ENCODE results near the gene TUBA4B. TPM values are rescaled to one million over a fixed set of nuclear protein-coding genes. Genes with fewer than 3 reads are reported as not detected.

The TUBA4B gene
- total RNA-seq, 1 experiment from 2014 or later: not detected

DNA sequence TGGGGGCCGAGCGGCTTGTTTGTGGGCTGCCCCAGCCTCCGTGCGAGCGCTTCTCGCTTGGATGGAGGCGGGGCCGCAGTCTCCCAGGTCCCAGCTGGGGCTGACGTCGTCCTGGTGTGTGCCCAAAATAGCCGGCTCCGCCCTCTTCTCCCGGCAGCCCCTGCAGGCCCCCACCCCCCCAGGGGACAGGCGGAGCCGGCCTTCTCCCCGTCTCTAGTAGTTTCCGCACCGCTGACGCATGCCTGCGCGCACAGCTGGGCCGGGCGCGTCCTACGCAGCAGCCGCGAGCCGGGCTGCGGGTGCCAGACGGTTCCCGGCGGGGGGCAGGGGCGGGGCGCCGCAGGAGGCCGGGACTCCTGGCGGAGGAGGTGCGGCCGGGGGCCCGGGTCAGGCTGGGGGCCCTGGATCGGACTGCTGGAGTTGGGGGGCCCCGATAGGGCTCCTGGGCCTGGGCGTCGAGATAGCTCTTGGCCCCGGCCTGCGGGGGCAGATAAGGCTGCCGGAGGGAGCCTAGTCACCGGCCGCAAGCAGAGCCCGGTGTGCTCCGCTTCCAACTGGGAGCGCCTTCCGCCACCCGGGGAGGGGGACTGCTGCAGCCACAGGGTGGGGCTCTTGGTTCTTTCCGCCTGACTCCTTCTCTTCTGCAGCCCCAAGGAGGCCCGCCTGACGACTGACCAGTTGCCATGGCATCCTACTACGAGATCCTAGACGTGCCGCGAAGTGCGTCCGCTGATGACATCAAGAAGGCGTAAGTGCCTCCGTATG, 26.3 kb downstream of the TUBA4B start, which contains the start of gene DNAJB2:
Gene DNAJB2, plus strand, starts transcription at position 216 of the 765 bp plus-strand sequence. Its CDS starts 468 bp downstream, at position 684.
- peak within 1 kb of the TSS; percentile 3 for H2AK5ac ChIP-seq (ENCODE audit: insufficient read length, low read length)
- H3K14ac ChIP-seq (ENCODE audit: insufficient read depth, low read length): peak within 1 kb of the TSS; percentile 81
- TF ChIP-seq, protein P1, sequence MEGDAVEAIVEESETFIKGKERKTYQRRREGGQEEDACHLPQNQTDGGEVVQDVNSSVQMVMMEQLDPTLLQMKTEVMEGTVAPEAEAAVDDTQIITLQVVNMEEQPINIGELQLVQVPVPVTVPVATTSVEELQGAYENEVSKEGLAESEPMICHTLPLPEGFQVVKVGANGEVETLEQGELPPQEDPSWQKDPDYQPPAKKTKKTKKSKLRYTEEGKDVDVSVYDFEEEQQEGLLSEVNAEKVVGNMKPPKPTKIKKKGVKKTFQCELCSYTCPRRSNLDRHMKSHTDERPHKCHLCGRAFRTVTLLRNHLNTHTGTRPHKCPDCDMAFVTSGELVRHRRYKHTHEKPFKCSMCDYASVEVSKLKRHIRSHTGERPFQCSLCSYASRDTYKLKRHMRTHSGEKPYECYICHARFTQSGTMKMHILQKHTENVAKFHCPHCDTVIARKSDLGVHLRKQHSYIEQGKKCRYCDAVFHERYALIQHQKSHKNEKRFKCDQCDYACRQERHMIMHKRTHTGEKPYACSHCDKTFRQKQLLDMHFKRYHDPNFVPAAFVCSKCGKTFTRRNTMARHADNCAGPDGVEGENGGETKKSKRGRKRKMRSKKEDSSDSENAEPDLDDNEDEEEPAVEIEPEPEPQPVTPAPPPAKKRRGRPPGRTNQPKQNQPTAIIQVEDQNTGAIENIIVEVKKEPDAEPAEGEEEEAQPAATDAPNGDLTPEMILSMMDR (conservative IDR thresholded peaks at IDR 0.05): no peak; the same call in 2 of the 3 replicates
- Mint-ChIP-seq H3K27ac (peak within 1 kb of the TSS; percentile 85 to 93 (median 89); a peak in 6 of 7 replicates), H3K27me3 (ENCODE audit: low read depth) (peaks cover 2% of the 10 kb centered on the region), H3K36me3 (ENCODE audit: insufficient read depth in 1 of 3, low read depth in 3 of 3) (peaks cover 4 to 30% (median 14%) of the 10 kb centered on the region in 3 experiments; a peak in 6 of 7 replicates), H3K9me3 (no peaks in the 10 kb centered on the region), H3K4me1 (peaks cover 34 to 37% of the 10 kb centered on the region in 2 experiments), H3K4me3 (peak within 1 kb of the TSS; percentile 77 to 89)
- H3K56ac ChIP-seq (ENCODE audit: insufficient read length, low read depth, low read length): no peak within 1 kb of the TSS
- H3K23ac ChIP-seq (ENCODE audit: insufficient read length, low read depth, low read length): no peak within 1 kb of the TSS
- H3K27ac ChIP-seq (ENCODE audit: insufficient read length, low read depth, low read length): no peak within 1 kb of the TSS
- H3K79me1 ChIP-seq (ENCODE audit: insufficient read depth, low read depth, low read length, poor library complexity, severe bottlenecking): no peaks in the 10 kb centered on the region
- H2BK20ac ChIP-seq (ENCODE audit: low read depth, low read length, poor library complexity, severe bottlenecking): no peak within 1 kb of the TSS
- peak within 1 kb of the TSS; percentile 54 for H3K9ac ChIP-seq (ENCODE audit: extremely low read depth, insufficient read length, low read length)
- no peaks in the 10 kb centered on the region for H3K9me3 ChIP-seq (ENCODE audit: control insufficient read depth, low read depth, low read length)
- H3K4me1 ChIP-seq (ENCODE audit: insufficient read depth, low read length): peaks cover 3% of the 10 kb centered on the region; the same call in 1 of the 2 replicates
- no peak within 1 kb of the TSS for H4K5ac ChIP-seq (ENCODE audit: insufficient read length, low read depth, low read length)
- H3K27me3 ChIP-seq (ENCODE audit: insufficient read depth, low read length): no peaks in the 10 kb centered on the region
- H3K4ac ChIP-seq (ENCODE audit: low read depth, low read length): no peak within 1 kb of the TSS
- no peak within 1 kb of the TSS for H4K8ac ChIP-seq (replicated peaks; ENCODE audit: insufficient read length, low read depth, low read length)
- peaks cover 12% of the 10 kb centered on the region for H3K23me2 ChIP-seq (ENCODE audit: insufficient read length, low read depth, low read length, poor library complexity, severe bottlenecking)
- H2AFZ ChIP-seq (ENCODE audit: low read length): no peak within 1 kb of the TSS
- no peak within 1 kb of the TSS for H2BK5ac ChIP-seq (ENCODE audit: insufficient read length, low read length)
- H3T11ph ChIP-seq (ENCODE audit: low read length): no peak within 1 kb of the TSS
- peak; percentile 97 for DNase-seq
- peak within 1 kb of the TSS; percentile 83 for H3K18ac ChIP-seq (ENCODE audit: insufficient read length, low read depth, low read length)
- no peak within 1 kb of the TSS; the same call in 1 of the 2 replicates for H2BK15ac ChIP-seq (ENCODE audit: low read depth, low read length)
- no peak within 1 kb of the TSS for H2BK12ac ChIP-seq (ENCODE audit: insufficient read length, low read depth, low read length)
- H4K20me1 ChIP-seq (ENCODE audit: control insufficient read depth, insufficient read depth, insufficient read length): no peaks in the 10 kb centered on the region
- peak within 1 kb of the TSS; percentile 96 for H3K4me2 ChIP-seq (ENCODE audit: insufficient read depth, insufficient read length, low read length)
- no peaks in the 10 kb centered on the region for H3K79me2 ChIP-seq (ENCODE audit: insufficient read depth, low read length)
- H4K91ac ChIP-seq (ENCODE audit: insufficient read length, low read depth, low read length): no peak within 1 kb of the TSS
- WGBS (ENCODE audit: extremely low coverage, insufficient read length, low lambda C conversion rate): no CpG with 5 or more reads among the region's 65 CpGs
- H2BK120ac ChIP-seq (ENCODE audit: low read depth, low read length, poor library complexity, severe bottlenecking): no peak within 1 kb of the TSS
